ENCODE measurements around the gene NHLRC1.

NHLRC1 gene

DNA sequence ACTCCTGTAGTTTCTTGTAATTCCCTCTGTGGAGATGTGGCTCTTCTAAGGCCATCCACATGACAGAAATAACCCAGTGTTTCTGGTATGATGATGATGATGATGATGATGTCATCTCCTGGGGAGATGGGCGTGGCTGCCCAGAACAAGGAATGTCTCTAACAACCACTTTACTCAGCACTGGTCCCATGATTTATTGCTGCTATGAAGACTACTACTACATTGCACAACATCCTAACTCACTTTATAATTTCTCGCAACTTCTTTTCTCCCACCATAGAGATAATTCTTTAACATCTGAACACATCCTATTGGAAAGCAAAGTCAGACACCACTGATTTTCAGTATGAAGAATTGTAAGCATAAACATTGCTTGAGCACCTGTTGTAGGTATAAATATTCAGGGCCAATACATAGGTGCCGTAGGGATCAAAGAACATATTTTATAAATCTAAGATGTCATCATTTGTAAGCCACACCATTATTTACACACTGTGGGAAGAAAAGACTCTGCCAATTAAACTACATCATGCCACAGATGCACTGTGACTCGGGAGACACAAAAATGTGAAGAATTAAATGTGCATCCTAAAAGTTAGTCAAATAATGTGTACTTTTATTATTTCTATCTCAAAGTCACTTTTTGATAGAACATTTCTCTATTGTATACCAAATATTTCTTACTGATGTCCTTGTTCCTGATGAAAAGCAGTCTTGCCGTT lies 26.0 kb upstream of the NHLRC1 start:
- no peak overlapping the region for H3K4me3 ChIP-seq (ENCODE audit: low read depth, low read length)
- TF ChIP-seq, protein P1, sequence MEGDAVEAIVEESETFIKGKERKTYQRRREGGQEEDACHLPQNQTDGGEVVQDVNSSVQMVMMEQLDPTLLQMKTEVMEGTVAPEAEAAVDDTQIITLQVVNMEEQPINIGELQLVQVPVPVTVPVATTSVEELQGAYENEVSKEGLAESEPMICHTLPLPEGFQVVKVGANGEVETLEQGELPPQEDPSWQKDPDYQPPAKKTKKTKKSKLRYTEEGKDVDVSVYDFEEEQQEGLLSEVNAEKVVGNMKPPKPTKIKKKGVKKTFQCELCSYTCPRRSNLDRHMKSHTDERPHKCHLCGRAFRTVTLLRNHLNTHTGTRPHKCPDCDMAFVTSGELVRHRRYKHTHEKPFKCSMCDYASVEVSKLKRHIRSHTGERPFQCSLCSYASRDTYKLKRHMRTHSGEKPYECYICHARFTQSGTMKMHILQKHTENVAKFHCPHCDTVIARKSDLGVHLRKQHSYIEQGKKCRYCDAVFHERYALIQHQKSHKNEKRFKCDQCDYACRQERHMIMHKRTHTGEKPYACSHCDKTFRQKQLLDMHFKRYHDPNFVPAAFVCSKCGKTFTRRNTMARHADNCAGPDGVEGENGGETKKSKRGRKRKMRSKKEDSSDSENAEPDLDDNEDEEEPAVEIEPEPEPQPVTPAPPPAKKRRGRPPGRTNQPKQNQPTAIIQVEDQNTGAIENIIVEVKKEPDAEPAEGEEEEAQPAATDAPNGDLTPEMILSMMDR (IDR thresholded peaks at IDR 0.05; ENCODE audit: low read depth, low read length): no peak

DNA sequence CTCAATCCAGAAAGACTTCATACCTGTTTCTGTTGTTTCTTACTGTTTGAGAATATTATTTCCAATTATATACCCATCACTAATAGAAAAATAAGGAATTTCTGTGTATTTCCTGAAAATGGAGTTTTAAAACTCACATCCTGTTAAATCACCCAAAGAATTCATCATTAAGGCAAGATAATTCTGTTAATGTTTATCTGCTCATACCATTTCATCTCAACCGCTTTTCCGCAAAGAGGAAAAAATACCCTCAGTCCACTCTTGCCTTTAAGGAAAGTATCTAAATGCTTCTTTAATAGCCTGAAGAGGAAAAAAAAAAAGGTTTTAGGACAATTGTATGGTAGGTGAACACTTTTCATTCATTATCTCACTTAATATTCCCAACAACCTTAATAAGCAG lies 25.1 kb upstream of the NHLRC1 start:
- TF ChIP-seq, protein P1 (IDR thresholded peaks at IDR 0.05; ENCODE audit: low read depth, low read length): no peak

GRCh38 chr6:18147160-18147559 lies 24.7 kb upstream of the NHLRC1 start:
- H3K4me3 ChIP-seq (ENCODE audit: low read depth, low read length): no peak overlapping the region
- TF ChIP-seq, protein P1 (IDR thresholded peaks at IDR 0.05; ENCODE audit: low read depth, low read length): no peak

More for the DNA sequence above, 25.1 kb upstream of the NHLRC1 start:
- H3K4me3 ChIP-seq (ENCODE audit: low read depth, low read length): no peak overlapping the region

- TF ChIP-seq, protein P1 (IDR thresholded peaks at IDR 0.05; ENCODE audit: low read depth, low read length): no peak
- no peak overlapping the region for H3K4me3 ChIP-seq (ENCODE audit: low read depth, low read length)
Measured at GRCh38 chr6:18142591-18142861, 20.0 kb upstream of the NHLRC1 start.

GRCh38 chr6:18141805-18142590 lies 19.5 kb upstream of the NHLRC1 start:
- no peak overlapping the region for H3K4me3 ChIP-seq (ENCODE audit: low read depth, low read length)
- TF ChIP-seq, protein P1 (IDR thresholded peaks at IDR 0.05; ENCODE audit: low read depth, low read length): no peak

GRCh38 chr6:18139935-18140621 lies 17.6 kb upstream of the NHLRC1 start:
- TF ChIP-seq, protein P1 (IDR thresholded peaks at IDR 0.05; ENCODE audit: low read depth, low read length): no peak
- H3K4me3 ChIP-seq (ENCODE audit: low read depth, low read length): no peak overlapping the region

DNA sequence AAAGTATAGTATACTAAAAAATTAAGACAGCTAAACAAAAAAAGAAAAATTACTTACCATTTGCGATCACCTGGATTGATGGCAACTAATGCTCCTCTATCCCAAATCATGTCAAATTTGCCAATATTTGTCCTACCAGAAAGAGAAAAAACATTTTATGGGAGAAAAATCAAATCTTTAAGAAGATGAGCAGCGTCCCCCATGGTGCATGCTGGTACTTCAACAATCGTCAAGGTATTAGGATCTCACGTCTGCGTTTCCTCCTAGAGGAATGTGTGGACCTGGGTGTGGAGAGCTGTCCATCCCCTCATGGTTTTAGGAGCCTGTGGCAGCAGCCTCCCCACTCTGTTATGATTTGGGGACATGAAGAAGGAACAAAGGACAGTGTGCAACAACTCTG lies 16.4 kb upstream of the NHLRC1 start:
- no peak overlapping the region for H3K4me3 ChIP-seq (ENCODE audit: low read depth, low read length)
- TF ChIP-seq, protein P1 (IDR thresholded peaks at IDR 0.05; ENCODE audit: low read depth, low read length): no peak

All from WI38 (cell line).